ENCODE measurements around the gene ZNF134. TPM values are rescaled to one million over a fixed set of nuclear protein-coding genes. Genes with fewer than 3 reads are reported as not detected.

ZNF134 gene
- total and polyA plus RNA-seq, 2 donors (not counting 3 experiments of a cell fraction or from before 2014, with no cell fraction given): 6.4 to 12.3 TPM

GRCh38 chr19:57623091-57623490 is 9.0 kb downstream of the ZNF134 start:
- no peak overlapping the region for H3K27ac ChIP-seq (ENCODE audit: insufficient read depth, low read depth, low read length)
- H3K36me3 ChIP-seq (ENCODE audit: control insufficient read depth in 2 of 2, extremely low read depth in 1 of 2, insufficient read depth in 2 of 2, low read length in 2 of 2): peaks cover 9 to 38% of the 10 kb centered on the region in 2 experiments
- no peak overlapping the region for H3K4me2 ChIP-seq (ENCODE audit: insufficient read depth, low read length)
- TF ChIP-seq POLR2AphosphoS5 (IDR thresholded peaks at IDR 0.05; ENCODE audit: insufficient read depth, low read depth, low read length): no peak
- no peak for TF ChIP-seq FOS (IDR thresholded peaks at IDR 0.05; ENCODE audit: borderline replicate concordance, insufficient read depth, low read length)
- TF ChIP-seq POLR2A (IDR thresholded peaks at IDR 0.05; ENCODE audit: low read depth, low read length): no peak
- no peak for TF ChIP-seq CTCF (IDR thresholded peaks at IDR 0.05; ENCODE audit: extremely low read depth in 1 of 2, insufficient read depth in 1 of 2, low read depth in 1 of 2, low read length in 2 of 2)
- no peak for TF ChIP-seq GATA2 (IDR thresholded peaks at IDR 0.05; ENCODE audit: insufficient read depth, insufficient read length, low read depth, low read length)
- TF ChIP-seq JUN (IDR thresholded peaks at IDR 0.05; ENCODE audit: borderline replicate concordance, insufficient read depth, insufficient read length, low read depth): no peak
- no peak for TF ChIP-seq EZH2 (IDR thresholded peaks at IDR 0.05; ENCODE audit: borderline replicate concordance, low read depth, low read length, severe bottlenecking)
- no peak for TF ChIP-seq MYC (IDR thresholded peaks at IDR 0.05; ENCODE audit: low read depth, low read length)
- TF ChIP-seq, protein P1, sequence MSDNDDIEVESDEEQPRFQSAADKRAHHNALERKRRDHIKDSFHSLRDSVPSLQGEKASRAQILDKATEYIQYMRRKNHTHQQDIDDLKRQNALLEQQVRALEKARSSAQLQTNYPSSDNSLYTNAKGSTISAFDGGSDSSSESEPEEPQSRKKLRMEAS (IDR thresholded peaks at IDR 0.05; ENCODE audit: insufficient read depth, insufficient read length): no peak
- intact Hi-C loops (cut with micrococcal nuclease) (no loop called here), dilution Hi-C loops (cut with MboI; ENCODE audit: extremely low pct_ligation_motif_present, low sequenced_read_pairs) (no loop called here)
- BruUV-seq (replicated peaks): no TSS peak
- no peaks in the 10 kb centered on the region for H4K20me1 ChIP-seq (replicated peaks; ENCODE audit: control insufficient read depth, extremely low read depth, insufficient read depth, low read length)
- H2AFZ ChIP-seq (ENCODE audit: low read depth, low read length): no peak overlapping the region
- no peak overlapping the region for H3K9ac ChIP-seq (replicated peaks; ENCODE audit: extremely low read depth, insufficient read depth, low read length)
- no peak overlapping the region for H3K4me3 ChIP-seq (replicated peaks in 1 of 3; ENCODE audit: insufficient read depth in 1 of 3, low read depth in 1 of 3, low read length in 3 of 3)
- peaks cover 2% of the 10 kb centered on the region for H3K79me2 ChIP-seq (ENCODE audit: control insufficient read depth, insufficient read depth, low read length)
- no peaks in the 10 kb centered on the region for H3K4me1 ChIP-seq (ENCODE audit: control insufficient read depth, extremely low read depth, insufficient read depth, low read length)
- POLR2A ChIA-PET: no interaction called here
- no peaks in the 10 kb centered on the region for H3K27me3 ChIP-seq (ENCODE audit: control insufficient read depth in 2 of 2, insufficient read depth in 2 of 2, low read length in 2 of 2)
- no peak for FAIRE-seq
- CTCF ChIA-PET: no interaction called here
- no peaks in the 10 kb centered on the region for H3K9me1 ChIP-seq (replicated peaks; ENCODE audit: control insufficient read depth, extremely low read depth, insufficient read depth, low read length)
- peaks cover 26% of the 10 kb centered on the region for H3K9me3 ChIP-seq (replicated peaks; ENCODE audit: control insufficient read depth, insufficient read depth, low read length)
- DNase-seq (ENCODE audit: low read depth, low spot score): no peak
